GM18526 (cell line): ENCODE measurements around the gene FAM98C.

Experiments used
- POLR2A ChIP-seq: IDR thresholded peaks from 3 replicates; pipeline ENCODE4 v1.6.1; 2011; ENCODE audit not compliant: insufficient read length; ENCODE audit errors: extremely low read depth

FAM98C gene

GRCh38 chr19:38457202-38457601, 54.3 kb downstream of the FAM98C start:
- TF ChIP-seq POLR2A, result no peak

GRCh38 chr19:38457690-38458405, 55.0 kb downstream of the FAM98C start:
- no peak for TF ChIP-seq POLR2A
